Uterus (tissue), 2 donors: ENCODE results near the gene TMTC3.

Source experiments
- POLR2A ChIP-seq, 2 donors: fragments of 450-650 bp; IDR thresholded peaks; one replicate each; pipeline ENCODE4 v1.6.1; 2016; ENCODE audit warnings: antibody characterized with exemption in 2 of 2, mild to moderate bottlenecking in 1 of 2, moderate library complexity in 1 of 2
- TF ChIP-seq, protein P1 (sequence below), 4 experiments: fragments of 200-600 bp in 2 of 4; fragments of 450-650 bp in 2 of 4; sonication (generic) in 2 of 4; IDR thresholded peaks; one replicate each; pipeline ENCODE4 v1.5.1; 2016 to 2019; ENCODE audit warnings: antibody characterized with exemption in 4 of 4, mild to moderate bottlenecking in 2 of 4, moderate library complexity in 1 of 4

DNA sequence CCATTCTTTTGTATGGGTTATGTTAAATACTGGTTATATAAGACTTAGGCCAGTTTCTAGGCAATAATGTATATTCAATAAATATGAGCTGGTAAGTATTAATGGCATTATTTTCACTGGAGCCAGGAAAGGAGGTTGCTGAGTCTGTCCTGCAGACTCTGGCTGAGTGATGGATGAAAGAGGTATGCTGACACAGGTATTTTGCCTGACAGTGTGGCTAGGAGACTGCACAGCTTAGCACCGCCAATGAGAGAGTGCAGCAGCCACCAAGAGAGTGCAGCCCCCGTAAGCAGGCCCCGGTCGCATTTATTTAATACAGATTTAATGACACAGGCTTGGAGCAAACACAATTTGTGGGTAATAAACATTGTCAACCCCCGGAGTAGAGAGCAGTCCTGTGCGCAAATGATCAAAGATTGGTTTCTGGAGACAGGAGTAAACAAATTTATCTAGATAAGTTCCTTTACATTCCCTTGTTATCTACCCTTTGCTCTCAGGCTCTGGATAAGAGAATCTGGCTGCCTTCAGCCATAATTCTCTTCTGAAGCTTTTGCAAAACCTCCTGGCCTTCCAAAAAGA is 37.4 kb downstream of the TMTC3 start:
- TF ChIP-seq, protein P1, sequence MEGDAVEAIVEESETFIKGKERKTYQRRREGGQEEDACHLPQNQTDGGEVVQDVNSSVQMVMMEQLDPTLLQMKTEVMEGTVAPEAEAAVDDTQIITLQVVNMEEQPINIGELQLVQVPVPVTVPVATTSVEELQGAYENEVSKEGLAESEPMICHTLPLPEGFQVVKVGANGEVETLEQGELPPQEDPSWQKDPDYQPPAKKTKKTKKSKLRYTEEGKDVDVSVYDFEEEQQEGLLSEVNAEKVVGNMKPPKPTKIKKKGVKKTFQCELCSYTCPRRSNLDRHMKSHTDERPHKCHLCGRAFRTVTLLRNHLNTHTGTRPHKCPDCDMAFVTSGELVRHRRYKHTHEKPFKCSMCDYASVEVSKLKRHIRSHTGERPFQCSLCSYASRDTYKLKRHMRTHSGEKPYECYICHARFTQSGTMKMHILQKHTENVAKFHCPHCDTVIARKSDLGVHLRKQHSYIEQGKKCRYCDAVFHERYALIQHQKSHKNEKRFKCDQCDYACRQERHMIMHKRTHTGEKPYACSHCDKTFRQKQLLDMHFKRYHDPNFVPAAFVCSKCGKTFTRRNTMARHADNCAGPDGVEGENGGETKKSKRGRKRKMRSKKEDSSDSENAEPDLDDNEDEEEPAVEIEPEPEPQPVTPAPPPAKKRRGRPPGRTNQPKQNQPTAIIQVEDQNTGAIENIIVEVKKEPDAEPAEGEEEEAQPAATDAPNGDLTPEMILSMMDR (IDR thresholded peaks at IDR 0.05): no peak
- TF ChIP-seq POLR2A (IDR thresholded peaks at IDR 0.05): no peak
